HG02870 (cell line): Measurements from ENCODE around the gene PHLPP1.
A peak's percentile ranks its signal among the peaks of the same experiment; 100 is the strongest.
"Not testable (repeated sequence)": the region's sequence is repeated elsewhere in the genome, so short reads cannot be mapped to it uniquely, and the experiment has no call there.

Experiments
- ATAC-seq: cut with Tn5 transposase; IDR thresholded peaks from one replicate; pipeline ENCODE4 v1.9.1; 2021; ENCODE audit warnings: mild to moderate bottlenecking, moderate library complexity; ENCODE audit not compliant: unreplicated experiment

Gene PHLPP1

GRCh38 chr18:62715436-62715758 is at the start of gene PHLPP1:
Gene PHLPP1 (plus strand): TSS chr18:62715541. CDS start chr18:62715684, 143 bp downstream.
- ATAC-seq, result peak; percentile 9

DNA sequence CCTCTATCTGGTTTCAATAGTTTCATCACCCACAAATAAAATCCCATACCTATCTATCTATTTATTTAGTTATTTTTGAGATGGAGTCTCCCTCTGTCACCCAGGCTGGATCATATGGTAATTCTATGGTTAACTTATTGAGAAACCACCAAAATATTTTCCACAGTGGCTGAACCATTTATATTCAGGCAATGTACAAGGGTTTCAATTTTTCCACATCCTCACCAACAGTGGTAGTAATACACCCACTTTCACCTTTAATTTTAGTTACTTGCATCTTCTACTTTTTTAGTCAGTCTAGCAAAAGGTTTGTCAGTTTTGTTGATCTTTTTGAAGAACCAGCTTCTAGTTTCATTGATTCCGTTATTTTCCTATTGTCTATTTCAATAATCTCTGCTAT is 46.1 kb upstream of the PHLPP1 start:
- no peak for ATAC-seq

DNA sequence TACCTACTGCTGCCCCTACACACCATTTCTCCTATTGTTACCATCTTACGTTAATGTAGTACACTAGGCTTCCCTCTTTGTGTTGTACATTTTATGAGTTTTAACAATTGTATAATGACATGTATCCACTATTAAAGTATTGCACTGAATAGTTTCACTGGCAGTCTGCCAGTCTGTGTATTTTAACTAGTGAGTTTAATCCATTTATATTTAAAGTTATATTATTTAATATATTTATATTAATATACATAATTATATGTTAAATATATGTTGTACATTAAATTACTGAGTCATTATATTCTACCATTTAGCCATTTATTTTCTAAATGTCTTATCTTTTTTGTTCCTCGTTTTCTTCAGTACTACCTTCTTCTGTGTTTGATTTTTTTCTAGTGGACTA is 44.8 kb upstream of the PHLPP1 start:
- ATAC-seq, result no peak

DNA sequence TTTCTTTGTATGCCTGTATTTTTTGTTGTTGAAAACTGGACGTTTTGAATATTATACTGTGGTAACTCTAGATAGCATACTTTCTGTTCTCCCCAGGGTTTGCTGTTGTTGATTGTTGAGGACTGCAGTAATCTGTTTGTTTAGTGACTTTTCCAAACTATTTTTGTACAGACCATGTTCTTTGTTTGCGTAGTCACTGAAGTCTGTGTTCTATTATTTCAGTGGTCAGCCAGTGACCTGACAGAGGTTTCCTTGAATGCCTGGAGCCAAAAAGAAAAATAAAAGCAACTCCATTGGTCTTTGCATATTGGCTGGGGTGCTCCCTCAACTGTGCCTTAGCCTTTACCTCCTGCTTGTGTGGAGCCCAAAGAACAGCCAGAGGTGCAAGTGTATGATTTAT is 42.7 kb upstream of the PHLPP1 start:
- ATAC-seq, result no peak

GRCh38 chr18:62678847-62679485 is 36.4 kb upstream of the PHLPP1 start:
- no peak for ATAC-seq

DNA sequence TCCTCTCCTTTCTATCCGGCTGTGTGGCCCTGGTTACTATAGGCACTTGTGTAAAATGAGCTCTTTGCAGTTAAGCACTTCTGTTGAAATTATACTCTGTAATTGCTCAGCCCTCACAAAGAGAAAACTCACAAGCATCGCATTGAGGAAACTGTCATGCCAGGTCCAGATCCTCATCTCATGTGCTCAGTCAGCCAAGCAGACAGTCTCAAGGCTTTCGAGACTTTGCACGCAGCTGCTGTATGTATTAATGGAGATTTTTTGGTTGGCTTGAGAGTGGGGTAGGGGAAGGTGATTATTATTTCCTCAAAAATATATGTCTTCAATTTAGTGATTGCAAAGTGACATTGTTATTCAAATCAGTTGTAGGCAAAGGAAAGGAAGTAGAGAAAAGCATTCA is 33.0 kb upstream of the PHLPP1 start:
- ATAC-seq, result no peak

DNA sequence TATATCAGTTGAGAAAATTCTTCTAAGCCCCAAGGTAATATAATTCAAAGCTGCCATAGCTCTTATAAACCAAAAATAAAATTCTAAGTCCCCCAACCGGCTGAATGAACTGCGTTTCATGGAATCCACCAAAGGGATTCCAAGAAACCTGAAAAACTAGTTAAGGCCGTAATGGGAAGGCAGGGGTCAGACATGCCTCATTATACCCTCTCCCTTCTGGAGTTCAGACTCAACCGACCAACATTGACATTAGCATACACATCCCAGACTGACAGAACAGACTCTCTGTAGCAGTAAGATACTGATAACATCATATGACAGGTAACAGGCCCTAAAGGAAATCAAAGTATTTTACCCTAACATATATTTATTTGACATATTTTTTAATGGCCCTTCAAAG is 31.4 kb upstream of the PHLPP1 start:
- no peak for ATAC-seq

- ATAC-seq, result no peak
These were observed 26.5 kb upstream of the PHLPP1 start for GRCh38 chr18:62688743-62689317.

GRCh38 chr18:62690236-62690815 is 25.0 kb upstream of the PHLPP1 start:
- ATAC-seq, result no peak

DNA sequence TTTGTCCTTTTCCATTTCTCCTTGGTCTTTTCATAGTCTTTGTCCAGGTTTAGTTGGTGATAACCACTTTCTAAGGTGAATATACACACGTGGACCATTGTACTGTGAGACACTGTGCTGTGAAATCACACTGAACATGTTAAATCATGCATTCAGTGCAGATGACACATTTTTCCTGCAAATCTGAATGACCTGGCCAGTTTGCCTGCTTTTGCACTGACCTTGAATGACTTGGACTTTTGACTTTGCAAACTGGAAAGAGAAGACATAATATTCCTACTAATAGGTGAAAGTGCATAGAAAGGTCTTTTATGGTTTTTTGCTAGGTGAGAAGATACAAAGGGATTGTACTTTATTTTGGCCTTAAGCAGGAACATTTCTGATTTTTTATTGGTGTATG is 21.7 kb upstream of the PHLPP1 start:
- ATAC-seq, result no peak

DNA sequence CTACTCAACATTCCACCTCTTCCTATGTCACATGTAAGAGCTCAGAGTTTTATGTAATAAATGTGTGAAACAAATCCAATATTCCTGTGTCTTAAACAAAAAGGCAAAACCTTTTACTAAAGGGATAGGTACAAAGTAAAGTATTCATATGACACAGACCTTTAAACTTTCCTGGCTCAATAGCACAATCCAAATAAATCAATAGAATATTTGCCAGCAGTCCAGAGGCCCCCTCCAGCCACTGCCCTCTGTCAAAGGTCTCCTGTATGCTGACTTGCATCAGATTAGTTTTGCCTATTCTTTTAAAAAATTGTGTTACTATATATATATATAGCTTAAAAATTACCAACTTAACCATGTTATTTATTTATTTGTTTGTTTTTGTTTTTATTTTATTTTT is 17.7 kb upstream of the PHLPP1 start:
- no peak for ATAC-seq

DNA sequence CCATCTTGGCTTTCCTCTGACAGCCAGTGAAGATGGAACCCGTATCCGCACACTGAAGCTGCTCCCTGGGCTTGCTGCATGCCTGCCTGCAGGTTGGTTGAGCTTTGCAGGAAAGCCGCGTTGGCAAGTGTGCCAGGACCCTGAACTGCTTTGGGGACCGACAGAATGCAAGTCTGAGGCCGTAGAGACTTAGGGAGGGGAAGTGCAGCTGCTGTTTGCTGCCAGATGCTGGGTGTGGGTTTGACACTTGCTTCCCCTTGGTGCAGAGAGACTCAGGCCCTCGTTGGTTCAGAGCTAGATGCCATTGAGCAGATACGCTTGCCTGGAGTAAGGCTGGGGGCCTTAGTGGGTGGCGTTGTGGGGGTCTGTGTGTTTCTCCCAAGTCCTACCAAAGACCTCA is 13.1 kb upstream of the PHLPP1 start:
- no peak for ATAC-seq

- ATAC-seq, result not testable (repeated sequence)
These were observed 8.5 kb upstream of the PHLPP1 start for GRCh38 chr18:62706879-62707278.

DNA sequence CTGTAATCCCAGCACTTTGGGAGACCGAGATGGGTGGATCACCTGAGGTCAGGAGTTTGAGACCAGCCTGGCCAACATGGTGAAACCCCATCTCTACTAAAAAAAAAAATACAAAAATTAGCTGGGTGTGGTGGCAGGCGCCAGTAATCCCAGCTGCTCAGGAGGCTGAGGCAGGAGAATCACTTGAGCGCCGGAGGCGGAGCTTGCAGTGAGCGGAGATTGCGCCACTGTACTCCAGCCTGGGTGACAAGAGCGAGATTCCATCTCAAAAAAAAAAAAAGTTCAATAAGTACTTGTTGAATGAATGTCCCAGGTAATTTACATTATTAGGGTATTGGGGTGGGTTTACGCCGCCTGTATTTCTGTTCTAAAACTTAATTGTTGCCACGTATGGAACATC is 5.4 kb upstream of the PHLPP1 start:
- not testable (repeated sequence) for ATAC-seq

GRCh38 chr18:62710417-62710816 is 4.9 kb upstream of the PHLPP1 start:
- ATAC-seq, result no peak

DNA sequence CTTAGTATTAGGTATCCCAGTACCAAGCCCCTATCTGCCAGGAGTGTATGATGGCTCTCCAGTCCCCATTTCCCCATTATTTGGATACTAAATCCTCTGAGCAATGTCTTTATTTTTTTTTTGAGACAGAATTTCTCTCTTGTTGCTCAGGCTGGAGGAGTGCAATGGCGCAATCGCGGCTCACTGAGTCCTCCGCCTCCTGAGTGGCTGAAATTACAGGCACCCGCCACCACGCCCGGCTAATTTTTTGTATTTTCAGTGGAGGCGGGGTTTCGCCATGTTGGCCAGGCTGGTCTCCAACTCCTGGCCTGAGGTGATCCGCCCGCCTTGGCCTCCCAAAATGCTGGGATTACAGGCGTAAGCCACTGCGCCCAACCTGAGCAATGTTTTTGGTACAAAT is 3.6 kb upstream of the PHLPP1 start:
- no peak for ATAC-seq

DNA sequence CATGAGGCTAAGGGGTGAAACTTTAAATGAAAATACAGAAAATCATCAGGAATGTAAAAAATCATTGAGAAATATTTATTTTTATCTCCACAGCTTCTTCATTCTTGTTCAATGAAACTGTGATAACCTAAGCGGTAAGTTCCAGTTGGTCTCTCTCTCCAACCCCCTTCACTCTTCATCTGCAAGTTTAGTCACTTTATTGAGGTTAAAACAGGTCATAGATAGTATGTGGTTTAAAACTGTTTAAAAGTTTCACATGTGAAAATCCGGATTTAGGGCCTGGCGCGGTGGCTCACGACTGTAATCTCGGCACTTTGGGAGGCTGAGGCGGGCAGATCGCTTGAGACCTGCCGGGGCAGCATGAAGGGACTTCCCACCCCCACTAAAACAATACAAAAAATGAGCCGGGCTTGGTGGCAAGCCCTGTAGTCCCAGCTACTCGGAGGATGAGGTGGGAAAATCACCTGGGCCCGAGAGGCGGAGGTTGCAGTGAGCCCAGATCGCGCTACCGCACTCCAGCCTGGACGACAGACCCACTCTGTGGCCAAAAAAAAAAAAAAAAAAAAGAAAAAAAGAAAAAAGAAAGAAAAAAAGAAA is 1.6 kb upstream of the PHLPP1 start:
- ATAC-seq, result no peak

DNA sequence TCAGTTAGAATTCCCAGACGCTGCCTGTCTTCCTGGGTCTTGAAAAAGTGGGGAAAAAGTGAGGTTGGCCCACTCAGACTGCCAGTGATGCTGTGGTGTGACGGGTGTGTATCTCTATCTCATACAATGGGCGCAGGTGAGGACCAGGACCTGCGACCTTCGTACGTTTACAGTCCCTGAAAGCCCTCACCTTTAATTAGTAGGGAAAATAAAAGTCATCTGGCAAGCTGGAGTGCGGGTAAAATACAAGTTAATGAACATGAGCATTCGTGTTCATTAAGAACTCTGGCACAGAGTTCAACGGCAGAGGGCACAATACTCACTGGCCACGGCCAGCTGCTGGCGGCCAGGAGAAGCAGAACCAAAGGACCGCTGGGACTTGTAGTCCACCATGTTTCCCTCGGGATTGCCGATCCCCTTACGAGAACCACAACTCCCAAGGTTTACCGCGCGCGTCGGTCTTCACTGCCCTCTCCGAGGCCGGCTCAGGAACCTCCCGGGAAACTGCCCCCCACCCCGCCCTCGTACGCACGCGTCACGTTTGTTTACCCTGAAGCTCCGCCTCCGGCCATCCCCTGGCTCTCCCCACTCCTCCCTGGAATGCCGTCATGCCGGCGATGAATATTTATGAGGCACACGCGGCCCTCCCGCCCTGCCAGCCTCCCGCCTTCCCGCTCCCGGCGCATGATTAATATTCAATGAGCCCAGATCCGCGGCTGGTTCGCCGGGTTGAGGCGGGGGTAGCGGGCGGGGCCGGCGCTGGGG is 488 bp upstream of the PHLPP1 start:
- peak; percentile 65 for ATAC-seq

DNA sequence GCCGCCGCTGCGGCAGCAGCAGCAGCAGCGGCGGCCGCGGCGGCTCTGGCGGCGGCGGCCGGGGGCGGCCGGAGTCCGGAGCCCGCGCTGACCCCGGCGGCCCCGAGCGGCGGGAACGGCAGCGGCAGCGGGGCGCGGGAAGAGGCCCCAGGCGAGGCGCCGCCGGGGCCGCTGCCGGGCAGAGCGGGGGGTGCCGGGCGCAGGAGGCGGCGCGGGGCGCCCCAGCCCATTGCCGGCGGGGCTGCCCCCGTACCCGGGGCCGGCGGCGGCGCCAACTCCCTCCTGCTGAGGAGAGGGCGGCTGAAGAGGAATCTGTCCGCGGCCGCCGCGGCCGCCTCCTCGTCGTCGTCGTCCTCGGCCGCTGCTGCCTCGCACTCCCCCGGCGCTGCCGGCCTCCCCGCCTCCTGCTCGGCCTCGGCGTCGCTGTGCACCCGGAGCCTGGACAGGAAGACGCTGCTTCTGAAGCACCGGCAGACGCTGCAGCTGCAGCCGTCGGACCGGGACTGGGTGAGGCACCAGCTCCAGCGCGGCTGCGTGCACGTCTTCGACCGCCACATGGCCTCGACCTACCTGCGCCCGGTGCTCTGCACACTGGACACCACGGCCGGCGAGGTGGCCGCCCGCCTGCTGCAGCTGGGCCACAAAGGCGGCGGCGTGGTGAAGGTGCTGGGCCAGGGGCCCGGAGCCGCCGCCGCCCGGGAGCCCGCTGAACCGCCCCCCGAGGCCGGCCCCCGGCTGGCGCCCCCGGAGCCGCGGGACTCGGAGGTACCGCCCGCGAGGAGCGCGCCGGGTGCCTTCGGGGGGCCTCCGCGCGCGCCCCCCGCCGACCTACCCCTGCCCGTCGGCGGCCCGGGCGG is 646 bp downstream of the PHLPP1 start:
- peak; percentile 29 for ATAC-seq

- ATAC-seq, result no peak
These were observed 1.4 kb downstream of the PHLPP1 start for GRCh38 chr18:62716619-62717168.
